Ovary (tissue), 9 donors: ENCODE results near the gene ROBO1. TPM values are rescaled to one million over a fixed set of nuclear protein-coding genes. Genes with fewer than 3 reads are reported as not detected.

Source experiments
- DNase-seq, 5 donors: peaks; one replicate each; pipeline ENCODE4 v3.0.0-alpha.2; 2019 to 2020
- H3K27ac ChIP-seq, 2 donors: fragments of 200-600 bp; one replicate each; pipeline versions ENCODE4 v1.5.1 to v1.8.0; 2019 to 2022
- H3K27me3 ChIP-seq: fragments of 200-600 bp; one replicate; pipeline ENCODE4 v1.8.0; 2022
- H3K36me3 ChIP-seq: fragments of 200-600 bp; sonication (generic); one replicate; pipeline ENCODE4 v1.5.1; 2019
- H3K4me1 ChIP-seq: one replicate; pipeline ENCODE4 v1.8.1; 2013; ENCODE audit warnings: mild to moderate bottlenecking, moderate library complexity; ENCODE audit not compliant: insufficient read depth
- H3K4me3 ChIP-seq: fragments of 200-600 bp; sonication (generic); one replicate; pipeline ENCODE4 v1.5.1; 2017
- H3K9me3 ChIP-seq, 2 donors: fragments of 200-600 bp in 1 of 2; sonication (generic) in 1 of 2; one replicate each; pipeline versions ENCODE4 v1.5.1 to v1.8.1; 2013 to 2019; ENCODE audit warnings: mild to moderate bottlenecking in 1 of 2, moderate library complexity in 1 of 2
- CTCF ChIP-seq, 3 donors: fragments of 450-650 bp in 2 of 3; fragments of 200-600 bp in 1 of 3; IDR thresholded peaks; one replicate each; pipeline versions ENCODE4 v1.5.1 to v1.8.0; 2016 to 2022; ENCODE audit warnings: antibody characterized with exemption in 3 of 3, mild to moderate bottlenecking in 1 of 3
- EP300 ChIP-seq: sonication (generic); formaldehyde crosslinking; IDR thresholded peaks from one replicate; pipeline ENCODE4 v1.6.1; 2017; ENCODE audit warnings: antibody characterized with exemption
- POLR2A ChIP-seq: fragments of 450-650 bp; IDR thresholded peaks from one replicate; pipeline ENCODE4 v1.6.1; 2017; ENCODE audit warnings: antibody characterized with exemption, mild to moderate bottlenecking, moderate library complexity
- WGBS, 3 donors: extraction: QIAGEN DNeasy Blood & Tissue Kit in 1 of 3; methylation state at CpG; one replicate each; pipeline versions ENCODE4 v1.1.5 to v1.1.7; 2013 to 2017; 5-methylcytosine and 5-hydroxymethylcytosine counted together
- intact Hi-C, 4 donors: fragments of 100-400 bp; cut with DNase I; formaldehyde crosslinking; loops; one replicate each; pipeline versions ENCODE4 v1.11.0 to v1.15.1; 2022 to 2023
- polyA plus RNA-seq, 2 donors: library from polyadenylated mRNA; stranded (reverse); fragments of 200-250 nt in 1 of 2; fragments of 350-450 nt in 1 of 2; fragmentation: Illumina TruSeq in 1 of 2; extraction: RNeasy Lipid Tissue Mini Kit (QIAGEN cat#74804) in 1 of 2; gene quantifications; one replicate each; pipeline ENCODE4 v1.2.3, GENCODE V29; 2013 to 2014
- total RNA-seq, 7 donors: library from RNA; depleted of rRNA in 2 of 7; stranded (reverse); fragments of >200 nt in 2 of 7; fragmentation: NEBNext Ultra II Directional in 3 of 7; extraction: Animal tissue kit (Norgen Biotek cat#: 25700) in 3 of 7; gene quantifications; one replicate each; pipeline versions ENCODE4 v1.1.0 to v1.2.4, GENCODE V29; 2016 to 2023
- donor health status: DM: no; HTN: no; CAD: no; lungs with moderate emphysema.
- donor health status: DM: no; HTN: no; CAD: no.
- donor health status: Bipolar disorder and iron deficiency.
- donor health status: DM: yes; HTN: yes; CAD: no.
- donor health status: DM: no; HTN: no; CAD: no.
- donor health status: DM: yes; HTN: yes; CAD: no.

The ROBO1 gene
- total and polyA plus RNA-seq, 9 donors: 17.2 to 49.5 (median 29.0) TPM

DNA sequence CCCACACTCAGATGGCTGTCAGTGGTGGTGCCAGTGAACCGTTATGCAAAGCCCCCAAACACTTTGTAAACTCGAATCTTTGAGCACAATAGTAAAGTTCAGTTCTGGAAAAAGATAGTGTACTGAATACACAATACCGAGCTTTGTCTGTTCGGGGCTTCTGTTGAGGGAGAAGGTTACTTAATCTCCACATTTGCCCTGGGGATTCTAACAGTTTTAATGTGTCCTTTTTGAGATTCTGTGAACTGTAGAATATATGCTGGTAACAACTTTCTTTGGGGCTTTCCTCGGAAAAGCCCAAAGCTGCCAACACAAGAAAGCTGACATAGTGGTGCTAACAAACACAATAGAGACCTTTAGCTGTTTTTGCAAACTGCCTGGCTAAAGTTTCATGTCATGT, 686.5 kb downstream of the ROBO1 start:
- no peak overlapping the region for H3K4me3 ChIP-seq
- no peaks in the 10 kb centered on the region for H3K9me3 ChIP-seq
- 77 to 88% (median 86%) methylated on average over 5 of the region's 5 CpGs for WGBS, 3 donors
- no peak overlapping the region for H3K27ac ChIP-seq
- TF ChIP-seq CTCF (IDR thresholded peaks at IDR 0.05) (no peak), POLR2A (no peak), EP300 (no peak)
- H3K27me3 ChIP-seq: no peaks in the 10 kb centered on the region
- H3K4me1 ChIP-seq: no peaks in the 10 kb centered on the region
- DNase-seq: no peak
- intact Hi-C loops: no loop called here
- H3K36me3 ChIP-seq: no peaks in the 10 kb centered on the region

DNA sequence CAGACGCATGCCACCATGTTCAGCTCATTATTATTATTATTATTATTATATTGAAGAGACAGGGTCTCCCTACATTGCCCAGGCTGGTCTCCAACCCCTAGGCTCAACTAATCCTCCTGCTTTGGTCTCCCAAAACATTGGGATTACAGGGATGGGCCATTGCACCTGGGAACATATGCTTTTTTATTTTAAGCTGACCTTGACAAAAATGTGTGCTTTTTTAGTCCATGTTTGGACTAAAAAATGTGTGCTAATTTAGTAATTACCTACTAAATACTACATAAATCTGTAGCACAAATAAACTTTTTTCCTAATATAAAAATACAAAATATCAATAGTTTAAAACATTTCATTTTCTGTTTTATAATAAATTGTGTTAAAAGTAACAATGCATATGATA, 693.2 kb downstream of the ROBO1 start:
- Histone ChIP-seq H3K36me3 (no peaks in the 10 kb centered on the region), H3K9me3 (no peaks in the 10 kb centered on the region), H3K27me3 (no peaks in the 10 kb centered on the region), H3K27ac (no peak overlapping the region), H3K4me3 (no peak overlapping the region), H3K4me1 (no peaks in the 10 kb centered on the region)
- no peak for DNase-seq
- intact Hi-C loops: no loop called here
- WGBS, 3 donors: 67 to 80% (median 76%) methylated on average over 1 of the region's 1 CpG
- TF ChIP-seq EP300: no peak
- TF ChIP-seq CTCF (IDR thresholded peaks at IDR 0.05): no peak
- TF ChIP-seq POLR2A: no peak

DNA sequence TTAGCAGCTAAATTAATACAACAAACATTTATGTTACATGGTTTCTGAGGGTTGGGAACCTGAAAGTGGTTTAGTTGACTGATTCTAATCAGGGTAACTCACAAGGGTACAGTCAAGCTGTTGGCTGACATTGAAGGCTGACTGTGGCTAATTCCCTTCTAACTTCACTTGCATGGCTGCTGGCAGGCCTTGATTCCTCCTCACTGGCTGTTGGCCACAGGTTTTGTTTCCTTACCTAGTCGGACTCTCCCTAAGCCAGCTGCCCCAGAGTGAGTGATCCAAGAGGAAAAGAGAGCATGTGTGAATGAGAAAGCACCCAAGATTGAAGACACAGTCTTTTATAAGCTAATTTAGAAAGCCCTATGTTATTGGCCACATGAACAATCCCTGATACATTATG, 700.1 kb downstream of the ROBO1 start:
- H3K9me3 ChIP-seq: no peaks in the 10 kb centered on the region
- 70 to 94% (median 70%) methylated on average over 1 of the region's 1 CpG for WGBS, 3 donors
- no peaks in the 10 kb centered on the region for H3K4me1 ChIP-seq
- H3K27ac ChIP-seq: no peak overlapping the region
- H3K27me3 ChIP-seq: no peaks in the 10 kb centered on the region
- TF ChIP-seq CTCF (IDR thresholded peaks at IDR 0.05): no peak
- no peak for TF ChIP-seq EP300
- TF ChIP-seq POLR2A: no peak
- intact Hi-C loops: no loop called here
- H3K36me3 ChIP-seq: no peaks in the 10 kb centered on the region
- H3K4me3 ChIP-seq: no peak overlapping the region
- no peak for DNase-seq

DNA sequence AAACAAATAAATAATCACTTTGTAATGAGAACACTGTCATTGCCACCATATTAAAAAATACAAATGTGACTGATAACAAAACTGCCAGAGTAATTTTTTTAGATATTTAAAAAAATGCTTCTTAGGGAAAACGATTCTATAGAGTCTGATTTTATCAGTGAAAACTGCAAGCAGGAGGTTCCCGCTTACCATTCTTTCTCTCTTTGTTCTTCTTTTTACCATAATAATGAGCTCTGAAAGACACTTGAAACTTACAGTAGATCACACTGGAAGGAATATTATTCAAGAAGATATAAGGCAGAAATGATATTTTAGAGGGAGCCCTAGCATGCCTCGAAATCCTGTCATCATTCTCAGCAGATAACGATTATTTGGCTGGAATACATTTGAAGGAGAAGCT, 701.3 kb downstream of the ROBO1 start:
- no peaks in the 10 kb centered on the region for H3K27me3 ChIP-seq
- no peaks in the 10 kb centered on the region for H3K36me3 ChIP-seq
- no peak for TF ChIP-seq EP300
- TF ChIP-seq CTCF (IDR thresholded peaks at IDR 0.05): no peak
- TF ChIP-seq POLR2A: no peak
- no peaks in the 10 kb centered on the region for H3K4me1 ChIP-seq
- intact Hi-C loops: no loop called here
- 56 to 66% (median 61%) methylated on average over 4 of the region's 4 CpGs for WGBS, 3 donors
- H3K27ac ChIP-seq: no peak overlapping the region
- no peaks in the 10 kb centered on the region for H3K9me3 ChIP-seq
- DNase-seq: no peak
- H3K4me3 ChIP-seq: no peak overlapping the region

DNA sequence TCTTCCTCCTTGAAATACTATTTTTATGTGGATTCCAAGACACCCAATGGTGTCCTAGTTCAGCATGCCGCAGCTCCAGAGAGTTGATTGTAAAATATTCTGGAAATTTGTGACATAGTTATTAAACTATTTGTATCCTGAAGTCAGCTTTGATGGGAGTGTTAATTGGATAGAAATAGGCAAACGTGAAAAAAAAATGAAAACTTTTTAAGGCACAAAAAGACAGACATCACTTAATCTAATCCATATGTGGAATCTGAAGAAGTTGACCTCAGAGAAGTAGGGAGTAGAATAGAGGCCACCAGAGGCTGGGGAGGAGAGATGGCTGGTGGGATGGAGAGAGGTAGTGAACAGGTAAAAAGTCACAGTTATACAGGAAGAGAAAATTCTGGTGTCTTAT, 704.2 kb downstream of the ROBO1 start:
- Histone ChIP-seq H3K27ac (no peak overlapping the region), H3K36me3 (no peaks in the 10 kb centered on the region), H3K27me3 (no peaks in the 10 kb centered on the region), H3K4me3 (no peak overlapping the region), H3K4me1 (no peaks in the 10 kb centered on the region), H3K9me3 (no peaks in the 10 kb centered on the region)
- intact Hi-C loops: no loop called here
- DNase-seq: no peak
- TF ChIP-seq CTCF (IDR thresholded peaks at IDR 0.05): no peak
- no peak for TF ChIP-seq EP300
- WGBS, 3 donors: 61 to 73% (median 65%) methylated on average over 2 of the region's 2 CpGs
